ENCODE measurements around the gene CHPT1. TPM values are rescaled to one million over a fixed set of nuclear protein-coding genes. Genes with fewer than 3 reads are reported as not detected.
A peak's percentile ranks its signal among the peaks of the same experiment; 100 is the strongest.

The CHPT1 gene
- total and polyA plus RNA-seq, 2 of the 13 experiments (the other 11 are each of a cell fraction or from before 2014, with no cell fraction given), result 117 to 178 TPM

DNA sequence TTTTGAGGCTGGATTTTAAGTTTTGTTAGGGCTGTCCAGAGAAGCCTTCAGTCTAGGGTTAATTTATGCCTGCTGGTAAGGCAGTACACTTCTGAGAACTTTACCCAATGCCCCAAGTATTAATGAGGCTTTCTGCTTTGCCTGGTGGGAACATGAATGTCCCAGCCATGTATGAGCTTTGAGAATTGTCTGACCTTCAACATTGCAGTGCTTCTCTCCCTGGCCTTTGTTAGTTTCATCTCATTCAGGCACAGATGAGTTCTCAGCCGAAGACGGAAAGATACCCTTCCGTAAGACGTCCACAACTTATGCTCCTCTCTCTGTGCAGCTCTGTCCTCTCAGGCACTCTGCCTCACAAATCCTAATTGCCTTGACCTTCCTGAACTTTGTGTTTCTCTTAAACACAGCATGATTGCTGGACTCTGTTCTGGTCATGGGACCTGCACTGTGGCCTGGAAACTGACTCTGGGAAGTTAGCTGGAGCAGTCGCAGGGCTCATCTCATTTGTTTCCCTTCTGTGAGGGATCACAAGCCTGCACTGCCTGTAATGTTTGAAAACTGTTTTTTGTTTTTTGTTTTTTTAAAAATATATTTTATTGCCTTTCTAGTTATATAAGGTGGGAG, 15.7 kb downstream of the CHPT1 start (continued):
- TF ChIP-seq, protein P1, sequence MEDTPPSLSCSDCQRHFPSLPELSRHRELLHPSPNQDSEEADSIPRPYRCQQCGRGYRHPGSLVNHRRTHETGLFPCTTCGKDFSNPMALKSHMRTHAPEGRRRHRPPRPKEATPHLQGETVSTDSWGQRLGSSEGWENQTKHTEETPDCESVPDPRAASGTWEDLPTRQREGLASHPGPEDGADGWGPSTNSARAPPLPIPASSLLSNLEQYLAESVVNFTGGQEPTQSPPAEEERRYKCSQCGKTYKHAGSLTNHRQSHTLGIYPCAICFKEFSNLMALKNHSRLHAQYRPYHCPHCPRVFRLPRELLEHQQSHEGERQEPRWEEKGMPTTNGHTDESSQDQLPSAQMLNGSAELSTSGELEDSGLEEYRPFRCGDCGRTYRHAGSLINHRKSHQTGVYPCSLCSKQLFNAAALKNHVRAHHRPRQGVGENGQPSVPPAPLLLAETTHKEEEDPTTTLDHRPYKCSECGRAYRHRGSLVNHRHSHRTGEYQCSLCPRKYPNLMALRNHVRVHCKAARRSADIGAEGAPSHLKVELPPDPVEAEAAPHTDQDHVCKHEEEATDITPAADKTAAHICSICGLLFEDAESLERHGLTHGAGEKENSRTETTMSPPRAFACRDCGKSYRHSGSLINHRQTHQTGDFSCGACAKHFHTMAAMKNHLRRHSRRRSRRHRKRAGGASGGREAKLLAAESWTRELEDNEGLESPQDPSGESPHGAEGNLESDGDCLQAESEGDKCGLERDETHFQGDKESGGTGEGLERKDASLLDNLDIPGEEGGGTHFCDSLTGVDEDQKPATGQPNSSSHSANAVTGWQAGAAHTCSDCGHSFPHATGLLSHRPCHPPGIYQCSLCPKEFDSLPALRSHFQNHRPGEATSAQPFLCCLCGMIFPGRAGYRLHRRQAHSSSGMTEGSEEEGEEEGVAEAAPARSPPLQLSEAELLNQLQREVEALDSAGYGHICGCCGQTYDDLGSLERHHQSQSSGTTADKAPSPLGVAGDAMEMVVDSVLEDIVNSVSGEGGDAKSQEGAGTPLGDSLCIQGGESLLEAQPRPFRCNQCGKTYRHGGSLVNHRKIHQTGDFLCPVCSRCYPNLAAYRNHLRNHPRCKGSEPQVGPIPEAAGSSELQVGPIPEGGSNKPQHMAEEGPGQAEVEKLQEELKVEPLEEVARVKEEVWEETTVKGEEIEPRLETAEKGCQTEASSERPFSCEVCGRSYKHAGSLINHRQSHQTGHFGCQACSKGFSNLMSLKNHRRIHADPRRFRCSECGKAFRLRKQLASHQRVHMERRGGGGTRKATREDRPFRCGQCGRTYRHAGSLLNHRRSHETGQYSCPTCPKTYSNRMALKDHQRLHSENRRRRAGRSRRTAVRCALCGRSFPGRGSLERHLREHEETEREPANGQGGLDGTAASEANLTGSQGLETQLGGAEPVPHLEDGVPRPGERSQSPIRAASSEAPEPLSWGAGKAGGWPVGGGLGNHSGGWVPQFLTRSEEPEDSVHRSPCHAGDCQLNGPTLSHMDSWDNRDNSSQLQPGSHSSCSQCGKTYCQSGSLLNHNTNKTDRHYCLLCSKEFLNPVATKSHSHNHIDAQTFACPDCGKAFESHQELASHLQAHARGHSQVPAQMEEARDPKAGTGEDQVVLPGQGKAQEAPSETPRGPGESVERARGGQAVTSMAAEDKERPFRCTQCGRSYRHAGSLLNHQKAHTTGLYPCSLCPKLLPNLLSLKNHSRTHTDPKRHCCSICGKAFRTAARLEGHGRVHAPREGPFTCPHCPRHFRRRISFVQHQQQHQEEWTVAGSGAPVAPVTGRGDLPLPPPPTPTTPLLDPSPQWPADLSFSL (CRISPR knock-in tag; IDR thresholded peaks at IDR 0.05), result peak; percentile 92
- no peak for TF ChIP-seq REL (CRISPR knock-in tag; conservative IDR thresholded peaks at IDR 0.05)
- no peak for TF ChIP-seq ATM (IDR thresholded peaks at IDR 0.05; ENCODE audit: borderline replicate concordance)
- no peak for TF ChIP-seq ATRX (CRISPR knock-in tag; IDR thresholded peaks at IDR 0.05; ENCODE audit: borderline replicate concordance)
- no peak for TF ChIP-seq NFKBIZ (CRISPR knock-in tag; IDR thresholded peaks at IDR 0.05)
- peak; percentile 91; the same call in 1 of the 2 replicates for TF ChIP-seq IRF2 (CRISPR knock-in tag; IDR thresholded peaks at IDR 0.05)
- TF ChIP-seq ZNF562 (CRISPR knock-in tag; IDR thresholded peaks at IDR 0.05; ENCODE audit: borderline replicate concordance), result no peak
- TF ChIP-seq HMG20B (CRISPR knock-in tag; conservative IDR thresholded peaks at IDR 0.05), result 0 out of 2 replicates have a peak, but pooled peaks have one; percentile 32
- TF ChIP-seq, protein P2, sequence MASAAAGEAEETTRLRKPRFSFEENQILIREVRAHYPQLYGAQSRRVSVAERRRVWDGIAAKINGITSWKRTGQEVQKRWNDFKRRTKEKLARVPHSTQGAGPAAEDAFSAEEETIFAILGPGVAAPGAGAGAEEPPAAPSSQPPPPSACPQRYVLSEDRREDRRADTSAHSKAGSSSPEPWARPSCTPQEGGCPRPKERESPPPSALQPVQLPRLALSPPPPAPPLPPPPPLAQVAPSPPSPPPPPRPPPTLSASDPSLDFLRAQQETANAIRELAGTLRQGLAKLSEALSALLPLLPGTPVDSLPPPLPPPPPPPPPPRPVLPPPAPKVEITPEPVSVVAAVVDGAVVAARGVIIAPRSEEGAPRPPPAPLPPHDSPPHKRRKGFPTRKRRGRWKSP (CRISPR knock-in tag; IDR thresholded peaks at IDR 0.05), result no peak
- TF ChIP-seq, protein P3, sequence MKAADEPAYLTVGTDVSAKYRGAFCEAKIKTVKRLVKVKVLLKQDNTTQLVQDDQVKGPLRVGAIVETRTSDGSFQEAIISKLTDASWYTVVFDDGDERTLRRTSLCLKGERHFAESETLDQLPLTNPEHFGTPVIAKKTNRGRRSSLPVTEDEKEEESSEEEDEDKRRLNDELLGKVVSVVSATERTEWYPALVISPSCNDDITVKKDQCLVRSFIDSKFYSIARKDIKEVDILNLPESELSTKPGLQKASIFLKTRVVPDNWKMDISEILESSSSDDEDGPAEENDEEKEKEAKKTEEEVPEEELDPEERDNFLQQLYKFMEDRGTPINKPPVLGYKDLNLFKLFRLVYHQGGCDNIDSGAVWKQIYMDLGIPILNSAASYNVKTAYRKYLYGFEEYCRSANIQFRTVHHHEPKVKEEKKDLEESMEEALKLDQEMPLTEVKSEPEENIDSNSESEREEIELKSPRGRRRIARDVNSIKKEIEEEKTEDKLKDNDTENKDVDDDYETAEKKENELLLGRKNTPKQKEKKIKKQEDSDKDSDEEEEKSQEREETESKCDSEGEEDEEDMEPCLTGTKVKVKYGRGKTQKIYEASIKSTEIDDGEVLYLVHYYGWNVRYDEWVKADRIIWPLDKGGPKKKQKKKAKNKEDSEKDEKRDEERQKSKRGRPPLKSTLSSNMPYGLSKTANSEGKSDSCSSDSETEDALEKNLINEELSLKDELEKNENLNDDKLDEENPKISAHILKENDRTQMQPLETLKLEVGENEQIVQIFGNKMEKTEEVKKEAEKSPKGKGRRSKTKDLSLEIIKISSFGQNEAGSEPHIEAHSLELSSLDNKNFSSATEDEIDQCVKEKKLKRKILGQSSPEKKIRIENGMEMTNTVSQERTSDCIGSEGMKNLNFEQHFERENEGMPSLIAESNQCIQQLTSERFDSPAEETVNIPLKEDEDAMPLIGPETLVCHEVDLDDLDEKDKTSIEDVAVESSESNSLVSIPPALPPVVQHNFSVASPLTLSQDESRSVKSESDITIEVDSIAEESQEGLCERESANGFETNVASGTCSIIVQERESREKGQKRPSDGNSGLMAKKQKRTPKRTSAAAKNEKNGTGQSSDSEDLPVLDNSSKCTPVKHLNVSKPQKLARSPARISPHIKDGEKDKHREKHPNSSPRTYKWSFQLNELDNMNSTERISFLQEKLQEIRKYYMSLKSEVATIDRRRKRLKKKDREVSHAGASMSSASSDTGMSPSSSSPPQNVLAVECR (CRISPR knock-in tag; IDR thresholded peaks at IDR 0.05; ENCODE audit: borderline replicate concordance), result peak; percentile 70; the same call in 1 of the 2 replicates
- TF ChIP-seq RFX1 (IDR thresholded peaks at IDR 0.05), result no peak
- TF ChIP-seq, protein P4, sequence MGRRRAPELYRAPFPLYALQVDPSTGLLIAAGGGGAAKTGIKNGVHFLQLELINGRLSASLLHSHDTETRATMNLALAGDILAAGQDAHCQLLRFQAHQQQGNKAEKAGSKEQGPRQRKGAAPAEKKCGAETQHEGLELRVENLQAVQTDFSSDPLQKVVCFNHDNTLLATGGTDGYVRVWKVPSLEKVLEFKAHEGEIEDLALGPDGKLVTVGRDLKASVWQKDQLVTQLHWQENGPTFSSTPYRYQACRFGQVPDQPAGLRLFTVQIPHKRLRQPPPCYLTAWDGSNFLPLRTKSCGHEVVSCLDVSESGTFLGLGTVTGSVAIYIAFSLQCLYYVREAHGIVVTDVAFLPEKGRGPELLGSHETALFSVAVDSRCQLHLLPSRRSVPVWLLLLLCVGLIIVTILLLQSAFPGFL (CRISPR knock-in tag; IDR thresholded peaks at IDR 0.05), result no peak
- no peak for TF ChIP-seq ZNF333 (CRISPR knock-in tag; IDR thresholded peaks at IDR 0.05; ENCODE audit: borderline replicate concordance)
- TF ChIP-seq CCAR2 (optimal IDR thresholded peaks at IDR 0.05; ENCODE audit: low read depth, low read length), result no peak
- TF ChIP-seq SNAI1 (CRISPR knock-in tag; IDR thresholded peaks at IDR 0.05; ENCODE audit: borderline replicate concordance), result no peak
- TF ChIP-seq BRCA1 (CRISPR knock-in tag; IDR thresholded peaks at IDR 0.05), result peak; percentile 36; the same call in 1 of the 2 replicates
- TF ChIP-seq ZNF75D (CRISPR knock-in tag; IDR thresholded peaks at IDR 0.05; ENCODE audit: borderline replicate concordance), result no peak
